Measurements from ENCODE around the gene TRAM2. TPM values are rescaled to one million over a fixed set of nuclear protein-coding genes. Genes with fewer than 3 reads are reported as not detected.

The TRAM2 gene
- polyA plus RNA-seq, 4 donors: 2.7 to 66.0 (median 8.5) TPM

- H3K36me3 ChIP-seq (ENCODE audit: control insufficient read depth in 3 of 3, insufficient read depth in 2 of 3, low read depth in 1 of 3, low read length in 3 of 3): peaks cover 0 to 12% (median 0%) of the 10 kb centered on the region in 3 donors
- H3K27me3 ChIP-seq (ENCODE audit: control insufficient read depth in 3 of 3, insufficient read depth in 3 of 3, low read length in 3 of 3): no peaks in the 10 kb centered on the region
- H3K9me3 ChIP-seq (ENCODE audit: control insufficient read depth in 2 of 2, insufficient read depth in 1 of 2, low read depth in 1 of 2, low read length in 1 of 2): no peaks in the 10 kb centered on the region
- H3K27ac ChIP-seq (ENCODE audit: low read depth in 1 of 3, low read length in 2 of 3): peak overlapping the region in 1 of 3 donors; percentile 25
- no peak overlapping the region for H3K4me3 ChIP-seq (ENCODE audit: low read depth in 1 of 3, low read length in 3 of 3)
- H3K4me1 ChIP-seq (ENCODE audit: control insufficient read depth in 3 of 3, insufficient read depth in 2 of 3, low read depth in 1 of 3, low read length in 2 of 3): peaks cover 4 to 71% (median 29%) of the 10 kb centered on the region in 3 donors
- no peak for FAIRE-seq
- peak in 1 of 2 donors; percentile 64 for DNase-seq
- WGBS, 3 donors: 62 to 79% (median 62%) methylated on average over 10 of the region's 10 CpGs
These were observed 5.6 kb downstream of the TRAM2 start for GRCh38 chr6:52571099-52571755.

GRCh38 chr6:52570291-52570700 lies 6.6 kb downstream of the TRAM2 start:
- 58 to 75% (median 71%) methylated on average over 8 of the region's 8 CpGs for WGBS, 3 donors
- Histone ChIP-seq H3K27me3 (ENCODE audit: control insufficient read depth in 3 of 3, insufficient read depth in 3 of 3, low read length in 3 of 3) (no peaks in the 10 kb centered on the region), H3K4me3 (ENCODE audit: low read depth in 1 of 3, low read length in 3 of 3) (no peak overlapping the region), H3K4me1 (ENCODE audit: control insufficient read depth in 3 of 3, insufficient read depth in 2 of 3, low read depth in 1 of 3, low read length in 2 of 3) (peaks cover 9 to 74% (median 30%) of the 10 kb centered on the region in 3 donors), H3K27ac (ENCODE audit: low read depth in 1 of 3, low read length in 2 of 3) (peak overlapping the region in 2 of 3 donors; percentile 36 to 40), H3K36me3 (ENCODE audit: control insufficient read depth in 3 of 3, insufficient read depth in 2 of 3, low read depth in 1 of 3, low read length in 3 of 3) (peaks cover 0 to 13% (median 0%) of the 10 kb centered on the region in 3 donors), H3K9me3 (ENCODE audit: control insufficient read depth in 2 of 2, insufficient read depth in 1 of 2, low read depth in 1 of 2, low read length in 1 of 2) (no peaks in the 10 kb centered on the region)
- FAIRE-seq (no peak), DNase-seq (peak in 1 of 2 donors; percentile 28)

DNA sequence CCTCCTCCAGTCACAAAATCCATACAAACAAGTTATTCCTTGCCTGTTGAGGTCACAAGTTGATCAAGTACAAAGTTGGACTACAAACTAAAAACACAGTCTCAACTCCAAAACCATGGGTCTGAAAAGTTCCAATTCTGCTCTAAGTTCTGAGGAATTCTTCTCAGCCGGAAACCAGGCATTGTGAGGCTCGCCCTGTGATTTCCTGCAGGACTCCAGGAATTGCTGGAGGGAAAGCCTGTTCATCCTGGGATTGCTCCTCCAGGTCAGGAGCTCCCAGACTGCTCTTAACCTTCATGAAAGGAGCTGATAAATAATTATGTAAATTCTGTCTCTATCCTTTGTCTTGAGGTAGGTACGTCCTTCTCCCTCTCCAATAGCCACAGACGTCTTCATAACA lies 8.5 kb downstream of the TRAM2 start:
- no peak overlapping the region for H3K27ac ChIP-seq (ENCODE audit: low read depth in 1 of 3, low read length in 2 of 3)
- DNase-seq: no peak
- H3K4me3 ChIP-seq (ENCODE audit: low read depth in 1 of 3, low read length in 3 of 3): no peak overlapping the region
- H3K36me3 ChIP-seq (ENCODE audit: control insufficient read depth in 3 of 3, insufficient read depth in 2 of 3, low read depth in 1 of 3, low read length in 3 of 3): peaks cover 0 to 5% (median 0%) of the 10 kb centered on the region in 3 donors
- no peaks in the 10 kb centered on the region for H3K9me3 ChIP-seq (ENCODE audit: control insufficient read depth in 2 of 2, insufficient read depth in 1 of 2, low read depth in 1 of 2, low read length in 1 of 2)
- peaks cover 14 to 68% (median 37%) of the 10 kb centered on the region in 3 donors for H3K4me1 ChIP-seq (ENCODE audit: control insufficient read depth in 3 of 3, insufficient read depth in 2 of 3, low read depth in 1 of 3, low read length in 2 of 3)
- no peaks in the 10 kb centered on the region for H3K27me3 ChIP-seq (ENCODE audit: control insufficient read depth in 3 of 3, insufficient read depth in 3 of 3, low read length in 3 of 3)
- WGBS, 3 donors: 73 to 94% (median 88%) methylated on average over 4 of the region's 4 CpGs
- FAIRE-seq: no peak

DNA sequence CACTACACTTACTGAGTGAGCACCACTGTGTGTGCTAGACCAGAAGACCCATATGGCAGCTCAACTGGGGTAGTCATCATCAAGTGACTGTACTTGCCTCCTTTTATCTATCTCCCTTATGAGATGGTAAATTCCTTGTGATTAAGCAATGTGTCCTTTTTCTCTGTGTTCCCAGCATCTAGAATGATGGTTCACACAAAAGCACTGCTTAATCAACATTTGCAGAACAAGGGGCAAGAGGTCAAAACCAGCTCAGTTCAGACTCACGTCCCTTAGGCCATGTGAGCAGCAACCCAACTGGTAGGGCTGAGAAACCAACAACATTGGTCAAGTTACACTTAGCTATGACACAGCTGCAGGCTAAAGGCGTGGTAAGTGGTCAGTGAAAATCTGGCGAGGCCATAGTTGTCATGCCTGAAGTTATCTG lies 10.0 kb downstream of the TRAM2 start:
- Histone ChIP-seq H3K9me3 (ENCODE audit: control insufficient read depth in 2 of 2, insufficient read depth in 1 of 2, low read depth in 1 of 2, low read length in 1 of 2) (no peaks in the 10 kb centered on the region), H3K4me3 (ENCODE audit: low read depth in 1 of 3, low read length in 3 of 3) (no peak overlapping the region), H3K27ac (ENCODE audit: low read depth in 1 of 3, low read length in 2 of 3) (peak overlapping the region in 2 of 3 donors; percentile 60 to 76), H3K27me3 (ENCODE audit: control insufficient read depth in 3 of 3, insufficient read depth in 3 of 3, low read length in 3 of 3) (no peaks in the 10 kb centered on the region), H3K4me1 (ENCODE audit: control insufficient read depth in 3 of 3, insufficient read depth in 2 of 3, low read depth in 1 of 3, low read length in 2 of 3) (peaks cover 14 to 65% (median 37%) of the 10 kb centered on the region in 3 donors), H3K36me3 (ENCODE audit: control insufficient read depth in 3 of 3, insufficient read depth in 2 of 3, low read depth in 1 of 3, low read length in 3 of 3) (peaks cover 0 to 5% (median 0%) of the 10 kb centered on the region in 3 donors)
- WGBS, 3 donors: 58 to 79% (median 72%) methylated on average over 3 of the region's 3 CpGs
- FAIRE-seq (no peak), DNase-seq (peak; percentile 32 to 66)

- WGBS, 3 donors: 79 to 90% (median 86%) methylated on average over 2 of the region's 2 CpGs
- Histone ChIP-seq H3K36me3 (ENCODE audit: control insufficient read depth in 3 of 3, insufficient read depth in 2 of 3, low read depth in 1 of 3, low read length in 3 of 3) (peaks cover 0 to 5% (median 0%) of the 10 kb centered on the region in 3 donors), H3K27me3 (ENCODE audit: control insufficient read depth in 3 of 3, insufficient read depth in 3 of 3, low read length in 3 of 3) (no peaks in the 10 kb centered on the region), H3K4me1 (ENCODE audit: control insufficient read depth in 3 of 3, insufficient read depth in 2 of 3, low read depth in 1 of 3, low read length in 2 of 3) (peaks cover 14 to 59% (median 37%) of the 10 kb centered on the region in 3 donors), H3K9me3 (ENCODE audit: control insufficient read depth in 2 of 2, insufficient read depth in 1 of 2, low read depth in 1 of 2, low read length in 1 of 2) (no peaks in the 10 kb centered on the region), H3K4me3 (ENCODE audit: low read depth in 1 of 3, low read length in 3 of 3) (no peak overlapping the region), H3K27ac (ENCODE audit: low read depth in 1 of 3, low read length in 2 of 3) (peak overlapping the region in 2 of 3 donors; percentile 57 to 76)
- no peak for FAIRE-seq
- DNase-seq: no peak
These were observed 10.7 kb downstream of the TRAM2 start for GRCh38 chr6:52566201-52566600.

GRCh38 chr6:52564856-52565255 lies 12.0 kb downstream of the TRAM2 start:
- H3K27me3 ChIP-seq (ENCODE audit: control insufficient read depth in 3 of 3, insufficient read depth in 3 of 3, low read length in 3 of 3): no peaks in the 10 kb centered on the region
- no peaks in the 10 kb centered on the region for H3K9me3 ChIP-seq (ENCODE audit: control insufficient read depth in 2 of 2, insufficient read depth in 1 of 2, low read depth in 1 of 2, low read length in 1 of 2)
- peaks cover 0 to 5% (median 0%) of the 10 kb centered on the region in 3 donors for H3K36me3 ChIP-seq (ENCODE audit: control insufficient read depth in 3 of 3, insufficient read depth in 2 of 3, low read depth in 1 of 3, low read length in 3 of 3)
- DNase-seq: peak; percentile 89 to 91
- 36 to 70% (median 39%) methylated on average over 3 of the region's 3 CpGs for WGBS, 3 donors
- H3K27ac ChIP-seq (ENCODE audit: low read depth in 1 of 3, low read length in 2 of 3): peak overlapping the region in 2 of 3 donors; percentile 32 to 72
- H3K4me3 ChIP-seq (ENCODE audit: low read depth in 1 of 3, low read length in 3 of 3): no peak overlapping the region
- peaks cover 14 to 48% (median 28%) of the 10 kb centered on the region in 3 donors for H3K4me1 ChIP-seq (ENCODE audit: control insufficient read depth in 3 of 3, insufficient read depth in 2 of 3, low read depth in 1 of 3, low read length in 2 of 3)
- FAIRE-seq: no peak

DNA sequence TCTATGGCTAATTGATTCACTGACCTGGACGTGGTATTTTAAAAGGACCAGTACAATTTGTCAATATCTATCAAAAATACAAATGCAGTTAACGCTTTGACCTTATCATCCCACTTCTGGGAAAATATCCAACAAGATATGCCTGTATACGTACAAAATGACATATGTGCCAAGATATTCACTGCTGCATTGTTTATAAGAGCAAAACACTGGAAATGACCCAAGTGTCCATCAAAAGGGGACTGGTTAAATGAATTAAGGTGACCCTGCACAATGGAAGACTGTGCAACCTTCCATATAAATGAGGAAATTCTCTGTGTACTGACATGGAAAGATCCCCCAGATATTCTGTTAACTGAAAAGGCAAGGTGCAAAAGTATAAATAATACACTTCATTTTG lies 13.9 kb downstream of the TRAM2 start:
- no peak for FAIRE-seq
- Histone ChIP-seq H3K36me3 (ENCODE audit: control insufficient read depth in 3 of 3, insufficient read depth in 2 of 3, low read depth in 1 of 3, low read length in 3 of 3) (peaks cover 0 to 11% (median 0%) of the 10 kb centered on the region in 3 donors), H3K4me1 (ENCODE audit: control insufficient read depth in 3 of 3, insufficient read depth in 2 of 3, low read depth in 1 of 3, low read length in 2 of 3) (peaks cover 14 to 48% (median 29%) of the 10 kb centered on the region in 3 donors), H3K27me3 (ENCODE audit: control insufficient read depth in 3 of 3, insufficient read depth in 3 of 3, low read length in 3 of 3) (no peaks in the 10 kb centered on the region), H3K27ac (ENCODE audit: low read depth in 1 of 3, low read length in 2 of 3) (no peak overlapping the region), H3K9me3 (ENCODE audit: control insufficient read depth in 2 of 2, insufficient read depth in 1 of 2, low read depth in 1 of 2, low read length in 1 of 2) (no peaks in the 10 kb centered on the region), H3K4me3 (ENCODE audit: low read depth in 1 of 3, low read length in 3 of 3) (no peak overlapping the region)
- 11 to 45% (median 26%) methylated on average over 3 of the region's 3 CpGs for WGBS, 3 donors
- DNase-seq: no peak

DNA sequence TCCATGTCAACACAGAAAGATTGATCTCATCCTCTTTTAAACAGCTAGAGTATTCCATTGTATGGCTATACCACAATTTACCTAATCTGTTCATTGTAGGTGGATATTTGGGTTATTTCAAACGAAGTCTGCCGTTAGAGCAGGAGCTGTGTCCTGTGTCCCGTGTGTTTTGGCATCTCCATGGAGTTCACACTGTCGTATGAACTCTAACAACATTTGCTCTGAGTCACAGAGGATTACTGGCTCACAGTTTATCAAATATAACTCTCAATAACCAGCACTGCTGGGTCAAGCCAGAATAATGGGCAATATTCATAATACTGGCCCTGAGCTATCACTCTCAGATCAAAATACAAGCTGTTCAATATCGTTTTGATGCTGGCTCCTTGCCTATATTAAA lies 16.4 kb downstream of the TRAM2 start:
- H3K9me3 ChIP-seq (ENCODE audit: control insufficient read depth in 2 of 2, insufficient read depth in 1 of 2, low read depth in 1 of 2, low read length in 1 of 2): no peaks in the 10 kb centered on the region
- FAIRE-seq: no peak
- no peak overlapping the region for H3K4me3 ChIP-seq (ENCODE audit: low read depth in 1 of 3, low read length in 3 of 3)
- no peaks in the 10 kb centered on the region for H3K27me3 ChIP-seq (ENCODE audit: control insufficient read depth in 3 of 3, insufficient read depth in 3 of 3, low read length in 3 of 3)
- 24 to 59% (median 40%) methylated on average over 5 of the region's 5 CpGs for WGBS, 3 donors
- no peak overlapping the region for H3K27ac ChIP-seq (ENCODE audit: low read depth in 1 of 3, low read length in 2 of 3)
- peaks cover 8 to 33% (median 15%) of the 10 kb centered on the region in 3 donors for H3K4me1 ChIP-seq (ENCODE audit: control insufficient read depth in 3 of 3, insufficient read depth in 2 of 3, low read depth in 1 of 3, low read length in 2 of 3)
- peak in 1 of 2 donors; percentile 40 for DNase-seq
- H3K36me3 ChIP-seq (ENCODE audit: control insufficient read depth in 3 of 3, insufficient read depth in 2 of 3, low read depth in 1 of 3, low read length in 3 of 3): peaks cover 0 to 10% (median 0%) of the 10 kb centered on the region in 3 donors
